GM19455 (cell line): ENCODE data around the gene TBC1D2B.

Source experiments
- ATAC-seq: cut with Tn5 transposase; IDR thresholded peaks from one replicate; pipeline ENCODE4 v1.9.1; 2021; ENCODE audit not compliant: unreplicated experiment

The TBC1D2B gene

GRCh38 chr15:78056714-78057269 lies 20.7 kb downstream of the TBC1D2B start:
- ATAC-seq = no peak

GRCh38 chr15:78055919-78056713 lies 21.4 kb downstream of the TBC1D2B start:
- no peak for ATAC-seq

- no peak for ATAC-seq
These were observed 22.5 kb downstream of the TBC1D2B start for GRCh38 chr15:78054966-78055365.

- ATAC-seq = no peak
These were observed 23.0 kb downstream of the TBC1D2B start for GRCh38 chr15:78054518-78054917.

GRCh38 chr15:78052545-78052944 lies 25.0 kb downstream of the TBC1D2B start:
- ATAC-seq = no peak

GRCh38 chr15:78052001-78052401 lies 25.5 kb downstream of the TBC1D2B start:
- no peak for ATAC-seq

DNA sequence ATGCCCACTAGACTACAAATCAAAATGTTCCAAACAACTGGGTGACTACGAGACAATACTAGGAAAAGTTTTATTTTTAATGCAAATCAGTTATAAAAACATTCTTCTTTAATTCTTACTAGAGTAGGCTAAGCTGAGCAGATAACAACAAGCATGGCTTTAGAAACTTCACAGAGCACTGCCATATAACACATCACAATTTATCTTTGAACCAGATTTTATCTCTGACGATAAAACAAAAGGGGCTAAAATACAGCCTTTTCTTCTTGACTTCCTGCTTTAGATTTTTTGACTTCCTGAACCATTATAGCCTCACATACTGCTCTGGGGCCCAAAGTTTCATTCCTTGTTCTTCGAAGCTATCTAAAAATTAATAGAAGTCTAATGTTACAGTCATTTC lies 25.9 kb downstream of the TBC1D2B start:
- no peak for ATAC-seq

DNA sequence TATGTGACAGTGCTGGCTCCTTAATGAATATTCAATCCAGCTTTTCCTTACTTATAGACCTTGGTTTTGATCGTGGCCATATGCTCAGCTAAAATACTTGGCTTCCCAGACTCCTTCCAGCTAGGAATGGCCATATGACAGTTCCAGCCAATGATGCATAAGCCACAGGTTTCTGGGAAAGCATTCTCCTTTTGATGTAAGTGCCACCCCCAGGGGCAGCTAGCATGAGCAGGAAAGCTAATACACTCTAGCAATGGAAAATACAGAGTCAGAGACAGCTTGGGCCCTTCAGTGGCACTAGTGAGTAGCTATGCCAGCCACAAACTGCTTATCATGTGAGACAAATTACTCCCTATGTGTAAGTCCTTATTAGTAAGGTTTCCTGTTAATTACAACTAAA lies 26.7 kb downstream of the TBC1D2B start:
- no peak for ATAC-seq

- ATAC-seq = no peak
These were observed 27.1 kb downstream of the TBC1D2B start for GRCh38 chr15:78050441-78050809.

GRCh38 chr15:78049691-78050440 lies 27.6 kb downstream of the TBC1D2B start:
- ATAC-seq = peak; percentile 70

DNA sequence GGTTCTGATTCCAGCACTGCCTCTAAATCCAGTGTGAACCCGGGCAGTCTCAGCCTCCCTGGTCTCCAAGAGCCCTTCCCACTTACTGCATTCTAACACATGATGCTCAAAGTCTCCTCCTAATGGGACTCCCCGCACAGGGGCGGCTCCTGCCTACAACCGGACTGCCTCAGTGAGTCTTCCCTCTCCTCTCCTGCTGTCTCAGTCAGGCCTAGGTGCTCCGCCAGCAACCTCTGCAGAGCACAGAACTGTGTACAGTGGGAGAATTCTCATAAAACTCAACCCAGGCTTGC lies 28.9 kb downstream of the TBC1D2B start:
- no peak for ATAC-seq

GRCh38 chr15:78047761-78048627 lies 29.5 kb downstream of the TBC1D2B start:
- ATAC-seq = no peak

- ATAC-seq = no peak
These were observed 30.6 kb downstream of the TBC1D2B start for GRCh38 chr15:78046796-78047341.

DNA sequence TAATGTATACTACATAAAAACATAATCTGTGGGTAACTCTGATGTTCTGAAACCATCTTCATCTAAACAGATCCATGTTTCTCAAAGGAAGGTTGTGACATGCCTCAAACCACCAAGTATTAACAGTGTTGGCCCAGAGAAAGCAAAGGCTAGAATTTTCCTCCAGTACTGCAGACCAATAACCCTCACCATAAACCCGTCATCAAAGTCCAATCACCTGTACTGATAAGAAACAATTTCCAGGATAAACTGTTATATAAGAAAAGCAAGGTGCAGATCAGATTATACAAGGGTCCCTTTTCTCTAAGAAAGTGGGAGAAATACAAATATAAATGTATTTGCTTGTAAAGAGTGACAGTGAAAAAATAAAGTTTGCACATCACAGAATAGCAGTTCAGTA lies 32.3 kb downstream of the TBC1D2B start:
- no peak for ATAC-seq

- no peak for ATAC-seq
These were observed 32.9 kb downstream of the TBC1D2B start for GRCh38 chr15:78044407-78045155.

GRCh38 chr15:78041946-78042345 lies 35.6 kb downstream of the TBC1D2B start:
- no peak for ATAC-seq

DNA sequence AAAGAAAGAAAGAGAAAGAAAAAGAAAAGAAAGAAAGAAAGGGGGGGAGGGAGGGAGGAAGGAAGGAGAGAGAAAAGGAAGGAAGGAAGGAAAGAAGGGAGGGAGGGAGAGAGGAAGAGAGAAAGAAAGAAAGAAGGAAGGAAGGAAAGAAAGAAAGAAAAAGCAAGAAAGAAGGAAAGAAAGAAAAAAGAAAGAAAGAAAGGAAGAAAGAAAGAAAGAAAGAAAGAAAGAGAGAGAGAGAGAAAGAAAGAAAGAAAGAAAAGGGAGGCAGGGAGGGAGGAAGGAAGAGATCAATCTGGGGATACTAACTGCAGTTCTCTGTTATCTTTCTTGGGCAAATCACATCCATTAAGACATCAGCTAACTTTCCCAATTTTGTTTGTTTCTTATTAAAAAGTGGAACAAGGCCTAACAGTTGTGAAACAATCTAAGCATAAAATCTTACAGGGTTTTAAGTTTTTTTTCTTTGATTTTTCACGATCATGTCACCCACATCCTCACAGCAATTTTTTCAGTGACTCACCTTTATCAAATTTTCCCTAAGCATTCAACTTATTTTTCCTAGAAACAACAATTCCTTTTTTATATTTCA lies 36.8 kb downstream of the TBC1D2B start:
- ATAC-seq = no peak

DNA sequence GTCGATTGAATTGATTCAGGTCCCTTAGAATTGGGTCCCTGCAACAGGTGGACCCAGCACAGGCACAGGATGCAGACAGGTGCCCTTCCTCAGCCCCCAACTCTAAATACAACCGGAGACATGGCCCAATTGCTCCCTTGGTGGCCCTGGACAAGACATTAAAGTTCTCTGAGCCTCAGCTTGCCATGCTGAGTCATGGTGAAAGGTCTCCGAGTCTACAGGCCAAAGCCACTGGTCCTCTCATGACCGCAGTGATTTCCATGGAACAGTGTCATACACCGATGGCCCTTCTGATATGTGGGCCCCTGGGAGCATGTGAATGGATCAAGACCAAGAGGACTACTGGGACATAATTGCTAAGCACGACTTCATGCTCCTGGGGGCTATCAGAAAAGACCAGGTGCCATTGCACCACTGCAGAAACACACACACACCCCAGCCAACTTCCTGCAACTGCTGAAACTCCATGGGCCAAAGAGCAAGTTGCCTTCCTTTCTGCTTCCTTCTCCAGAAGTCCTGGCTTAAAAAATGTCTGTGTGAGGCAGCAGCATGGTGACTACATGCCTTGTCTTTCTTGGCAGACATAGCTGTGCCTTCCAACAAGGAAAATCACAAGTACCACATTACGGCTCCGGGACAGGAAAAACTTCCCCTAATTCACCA lies 38.8 kb downstream of the TBC1D2B start:
- no peak for ATAC-seq

- no peak for ATAC-seq
These were observed 39.7 kb downstream of the TBC1D2B start for GRCh38 chr15:78037779-78038305.
